Measurements from ENCODE around the gene MTNR1B.

Gene MTNR1B

GRCh38 chr11:92954003-92954402 is 15.4 kb upstream of the MTNR1B start:
- no peak overlapping the region for H3K27ac ChIP-seq (ENCODE audit: low read depth, low read length)
- H3K9ac ChIP-seq (ENCODE audit: low read depth in 1 of 2, low read length in 2 of 2): no peak overlapping the region
- H3K36me3 ChIP-seq (ENCODE audit: control insufficient read depth in 1 of 2, insufficient read depth in 2 of 2, low read length in 2 of 2): no peaks in the 10 kb centered on the region
- no peaks in the 10 kb centered on the region for H3K4me1 ChIP-seq (ENCODE audit: control insufficient read depth in 1 of 2, insufficient read depth in 2 of 2, low read length in 2 of 2)
- H3K27me3 ChIP-seq (ENCODE audit: control insufficient read depth in 1 of 2, insufficient read depth in 2 of 2, low read length in 2 of 2): no peaks in the 10 kb centered on the region
- no peak overlapping the region for H3K4me3 ChIP-seq (ENCODE audit: low read depth in 1 of 2, low read length in 2 of 2)
- H3K9me3 ChIP-seq (ENCODE audit: control insufficient read depth in 1 of 2, low read length in 2 of 2): peaks cover 0 to 3% of the 10 kb centered on the region in 2 donors

DNA sequence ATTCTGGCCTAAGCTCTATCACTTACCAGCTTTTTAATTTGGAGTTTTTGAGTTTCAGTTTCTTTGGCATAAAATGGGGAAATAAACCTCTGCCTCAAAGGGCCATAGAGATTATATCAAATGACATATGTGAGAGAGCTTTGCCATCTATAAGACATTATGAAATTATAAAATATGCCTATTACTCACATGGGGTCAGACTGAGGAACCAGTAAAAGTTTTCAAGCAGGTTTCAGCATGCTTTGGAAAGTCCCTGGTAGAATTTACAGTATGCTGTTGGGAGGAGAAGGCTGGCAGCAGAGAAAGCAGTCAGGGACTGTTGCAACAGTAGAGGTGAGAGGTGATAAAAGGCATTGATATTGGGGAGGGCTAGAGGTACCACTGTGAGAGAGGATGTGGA is 13.6 kb upstream of the MTNR1B start:
- H3K9ac ChIP-seq (ENCODE audit: low read depth in 1 of 2, low read length in 2 of 2): no peak overlapping the region
- H3K4me1 ChIP-seq (ENCODE audit: control insufficient read depth in 1 of 2, insufficient read depth in 2 of 2, low read length in 2 of 2): no peaks in the 10 kb centered on the region
- no peaks in the 10 kb centered on the region for H3K27me3 ChIP-seq (ENCODE audit: control insufficient read depth in 1 of 2, insufficient read depth in 2 of 2, low read length in 2 of 2)
- H3K36me3 ChIP-seq (ENCODE audit: control insufficient read depth in 1 of 2, insufficient read depth in 2 of 2, low read length in 2 of 2): no peaks in the 10 kb centered on the region
- H3K4me3 ChIP-seq (ENCODE audit: low read depth in 1 of 2, low read length in 2 of 2): no peak overlapping the region
- no peak overlapping the region for H3K27ac ChIP-seq (ENCODE audit: low read depth, low read length)
- H3K9me3 ChIP-seq (ENCODE audit: control insufficient read depth in 1 of 2, low read length in 2 of 2): no peaks in the 10 kb centered on the region

- Histone ChIP-seq H3K27ac (ENCODE audit: low read depth, low read length) (no peak overlapping the region), H3K9me3 (ENCODE audit: control insufficient read depth in 1 of 2, low read length in 2 of 2) (no peaks in the 10 kb centered on the region), H3K4me1 (ENCODE audit: control insufficient read depth in 1 of 2, insufficient read depth in 2 of 2, low read length in 2 of 2) (no peaks in the 10 kb centered on the region), H3K9ac (ENCODE audit: low read depth in 1 of 2, low read length in 2 of 2) (no peak overlapping the region), H3K36me3 (ENCODE audit: control insufficient read depth in 1 of 2, insufficient read depth in 2 of 2, low read length in 2 of 2) (no peaks in the 10 kb centered on the region), H3K4me3 (ENCODE audit: low read depth in 1 of 2, low read length in 2 of 2) (no peak overlapping the region), H3K27me3 (ENCODE audit: control insufficient read depth in 1 of 2, insufficient read depth in 2 of 2, low read length in 2 of 2) (no peaks in the 10 kb centered on the region)
Observed at GRCh38 chr11:92960886-92961285, 8.6 kb upstream of the MTNR1B start.

DNA sequence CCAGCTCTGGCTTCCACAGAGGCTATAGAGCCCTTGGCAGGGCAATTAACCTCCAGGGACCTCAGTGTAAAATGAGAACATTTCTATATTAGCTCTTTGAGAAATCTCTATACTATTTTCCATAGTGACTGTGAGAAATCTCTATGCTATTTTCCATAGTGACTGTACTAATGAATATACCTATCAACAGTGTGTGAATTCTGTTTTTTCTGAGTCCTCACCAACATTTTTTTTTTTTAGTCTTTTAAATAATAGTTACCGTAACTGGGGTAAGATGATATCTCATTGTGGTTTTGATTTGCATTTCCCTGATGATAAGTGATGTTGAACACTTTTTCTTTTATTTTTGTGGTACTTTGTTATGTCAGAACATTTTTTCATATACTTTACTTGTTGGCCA is 7.0 kb upstream of the MTNR1B start:
- Histone ChIP-seq H3K9ac (ENCODE audit: low read depth in 1 of 2, low read length in 2 of 2) (no peak overlapping the region), H3K27me3 (ENCODE audit: control insufficient read depth in 1 of 2, insufficient read depth in 2 of 2, low read length in 2 of 2) (no peaks in the 10 kb centered on the region), H3K36me3 (ENCODE audit: control insufficient read depth in 1 of 2, insufficient read depth in 2 of 2, low read length in 2 of 2) (no peaks in the 10 kb centered on the region)

DNA sequence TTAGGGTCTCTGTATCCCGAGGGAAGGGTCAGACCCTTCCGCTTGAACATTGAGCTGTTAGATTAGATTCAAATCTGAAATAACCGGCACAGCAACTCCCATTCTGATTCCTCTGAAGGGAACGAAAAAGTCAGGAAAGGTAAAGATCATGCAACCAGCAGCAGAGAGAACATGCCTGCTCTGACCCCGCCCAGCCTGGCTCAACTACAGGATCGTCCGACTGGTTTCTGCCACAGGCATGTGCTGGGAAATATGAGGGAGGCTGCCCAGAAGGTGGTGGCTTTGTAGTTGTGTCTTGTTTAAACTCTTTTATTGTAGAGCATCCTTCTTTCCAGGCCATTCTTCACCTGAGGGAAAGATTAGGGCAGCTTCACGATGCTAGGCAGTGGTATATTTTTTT is 5.0 kb upstream of the MTNR1B start:
- Histone ChIP-seq H3K27ac (ENCODE audit: low read depth, low read length) (no peak overlapping the region), H3K9me3 (ENCODE audit: control insufficient read depth in 1 of 2, low read length in 2 of 2) (no peaks in the 10 kb centered on the region), H3K4me3 (ENCODE audit: low read depth in 1 of 2, low read length in 2 of 2) (no peak overlapping the region), H3K27me3 (ENCODE audit: control insufficient read depth in 1 of 2, insufficient read depth in 2 of 2, low read length in 2 of 2) (peaks cover 3 to 9% of the 10 kb centered on the region in 2 donors), H3K4me1 (ENCODE audit: control insufficient read depth in 1 of 2, insufficient read depth in 2 of 2, low read length in 2 of 2) (no peaks in the 10 kb centered on the region), H3K36me3 (ENCODE audit: control insufficient read depth in 1 of 2, insufficient read depth in 2 of 2, low read length in 2 of 2) (no peaks in the 10 kb centered on the region), H3K9ac (ENCODE audit: low read depth in 1 of 2, low read length in 2 of 2) (no peak overlapping the region)

More for the DNA sequence above, 7.0 kb upstream of the MTNR1B start:
- H3K27ac ChIP-seq (ENCODE audit: low read depth, low read length): no peak overlapping the region
- no peaks in the 10 kb centered on the region for H3K9me3 ChIP-seq (ENCODE audit: control insufficient read depth in 1 of 2, low read length in 2 of 2)
- no peak overlapping the region for H3K4me3 ChIP-seq (ENCODE audit: low read depth in 1 of 2, low read length in 2 of 2)
- no peaks in the 10 kb centered on the region for H3K4me1 ChIP-seq (ENCODE audit: control insufficient read depth in 1 of 2, insufficient read depth in 2 of 2, low read length in 2 of 2)

DNA sequence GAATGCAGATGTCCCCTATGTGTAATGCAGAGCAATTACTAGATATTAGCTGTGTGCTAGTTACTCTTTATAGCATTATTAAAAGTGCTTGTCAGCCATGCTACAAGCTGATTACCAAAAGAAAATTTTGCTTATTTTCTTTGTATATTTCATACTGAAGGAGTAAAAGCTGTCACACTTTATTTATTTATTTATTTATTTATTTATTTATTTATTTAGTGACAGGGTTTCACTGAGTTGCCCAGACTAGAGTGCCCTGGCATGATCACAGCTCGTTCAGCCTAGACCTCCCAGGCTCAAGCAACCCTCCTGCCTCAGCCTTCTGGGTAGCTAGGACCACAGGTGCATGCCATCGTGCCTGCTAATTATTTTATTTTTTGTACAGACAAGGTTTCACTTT is 4.3 kb upstream of the MTNR1B start:
- Histone ChIP-seq H3K4me1 (ENCODE audit: control insufficient read depth in 1 of 2, insufficient read depth in 2 of 2, low read length in 2 of 2) (no peaks in the 10 kb centered on the region), H3K36me3 (ENCODE audit: control insufficient read depth in 1 of 2, insufficient read depth in 2 of 2, low read length in 2 of 2) (no peaks in the 10 kb centered on the region), H3K27ac (ENCODE audit: low read depth, low read length) (no peak overlapping the region)

DNA sequence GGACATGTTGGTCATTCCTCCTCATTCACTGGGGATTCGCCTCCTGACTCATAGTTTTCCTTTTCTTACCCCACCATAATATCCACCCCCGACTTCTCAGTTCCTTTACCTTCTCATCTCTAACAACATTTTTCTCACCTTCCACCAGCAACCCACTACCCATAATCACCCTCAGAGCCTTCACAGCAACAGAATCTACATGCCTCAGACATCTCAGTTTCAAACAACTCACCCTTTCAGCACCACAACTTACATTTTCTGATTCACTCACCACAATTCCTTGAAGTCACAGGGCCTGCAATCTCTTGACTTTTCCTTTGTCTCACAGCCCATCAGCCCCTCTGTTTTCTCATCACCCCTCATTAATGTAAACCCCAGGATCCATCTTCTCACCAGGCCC is 2.3 kb upstream of the MTNR1B start:
- Histone ChIP-seq H3K9ac (ENCODE audit: low read depth in 1 of 2, low read length in 2 of 2) (no peak overlapping the region), H3K9me3 (ENCODE audit: control insufficient read depth in 1 of 2, low read length in 2 of 2) (no peaks in the 10 kb centered on the region), H3K4me3 (ENCODE audit: low read depth in 1 of 2, low read length in 2 of 2) (no peak overlapping the region), H3K27ac (ENCODE audit: low read depth, low read length) (no peak overlapping the region), H3K27me3 (ENCODE audit: control insufficient read depth in 1 of 2, insufficient read depth in 2 of 2, low read length in 2 of 2) (peaks cover 3 to 16% of the 10 kb centered on the region in 2 donors), H3K36me3 (ENCODE audit: control insufficient read depth in 1 of 2, insufficient read depth in 2 of 2, low read length in 2 of 2) (no peaks in the 10 kb centered on the region), H3K4me1 (ENCODE audit: control insufficient read depth in 1 of 2, insufficient read depth in 2 of 2, low read length in 2 of 2) (no peaks in the 10 kb centered on the region)

More for the DNA sequence above, 4.3 kb upstream of the MTNR1B start:
- Histone ChIP-seq H3K9me3 (ENCODE audit: control insufficient read depth in 1 of 2, low read length in 2 of 2) (no peaks in the 10 kb centered on the region), H3K4me3 (ENCODE audit: low read depth in 1 of 2, low read length in 2 of 2) (no peak overlapping the region), H3K9ac (ENCODE audit: low read depth in 1 of 2, low read length in 2 of 2) (no peak overlapping the region), H3K27me3 (ENCODE audit: control insufficient read depth in 1 of 2, insufficient read depth in 2 of 2, low read length in 2 of 2) (peaks cover 3 to 11% of the 10 kb centered on the region in 2 donors)

DNA sequence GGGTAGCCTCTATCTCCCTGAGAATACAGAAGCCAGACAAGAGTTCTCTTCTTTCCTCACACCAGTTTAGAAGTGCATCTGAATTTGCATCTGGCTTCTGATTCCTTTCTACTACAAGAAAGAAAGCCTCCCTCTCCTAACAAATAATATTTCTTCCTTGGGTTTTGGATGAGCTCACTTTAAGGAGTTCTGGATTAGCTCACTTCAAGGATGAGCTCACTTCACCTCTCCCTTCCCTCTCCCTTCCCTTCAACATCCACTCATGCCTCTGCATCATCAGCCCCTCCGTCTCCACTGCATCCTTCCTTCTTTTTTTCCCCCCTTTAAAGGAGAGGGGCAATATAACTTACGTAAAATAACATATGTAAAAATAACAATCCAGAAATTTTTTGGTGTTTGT is 1.6 kb upstream of the MTNR1B start:
- no peak overlapping the region for H3K4me3 ChIP-seq (ENCODE audit: low read depth in 1 of 2, low read length in 2 of 2)
- peaks cover 3 to 16% of the 10 kb centered on the region in 2 donors for H3K27me3 ChIP-seq (ENCODE audit: control insufficient read depth in 1 of 2, insufficient read depth in 2 of 2, low read length in 2 of 2)
- no peak overlapping the region for H3K9ac ChIP-seq (ENCODE audit: low read depth in 1 of 2, low read length in 2 of 2)
- no peaks in the 10 kb centered on the region for H3K9me3 ChIP-seq (ENCODE audit: control insufficient read depth in 1 of 2, low read length in 2 of 2)
- no peaks in the 10 kb centered on the region for H3K36me3 ChIP-seq (ENCODE audit: control insufficient read depth in 1 of 2, insufficient read depth in 2 of 2, low read length in 2 of 2)
- H3K27ac ChIP-seq (ENCODE audit: low read depth, low read length): no peak overlapping the region
- no peaks in the 10 kb centered on the region for H3K4me1 ChIP-seq (ENCODE audit: control insufficient read depth in 1 of 2, insufficient read depth in 2 of 2, low read length in 2 of 2)

DNA sequence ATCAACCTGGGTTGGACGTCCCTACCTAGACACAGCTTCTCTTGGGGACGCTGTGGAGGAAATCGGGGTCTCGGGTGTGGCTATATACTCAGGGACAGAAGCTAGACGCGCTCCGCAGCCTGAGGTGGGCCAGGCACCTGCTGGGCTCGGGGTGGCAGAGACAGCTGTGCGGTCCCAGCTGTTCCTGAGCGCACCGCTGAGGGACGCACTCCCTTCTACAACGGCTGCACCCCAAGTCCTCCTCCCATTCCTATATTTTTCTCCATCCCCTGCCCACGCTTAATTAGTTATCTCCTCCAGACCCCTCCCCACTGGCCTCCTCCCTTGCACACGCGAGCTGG is 188 bp upstream of the MTNR1B start:
- peaks cover 3 to 16% of the 10 kb centered on the region in 2 donors for H3K27me3 ChIP-seq (ENCODE audit: control insufficient read depth in 1 of 2, insufficient read depth in 2 of 2, low read length in 2 of 2)

GRCh38 chr11:92972248-92972647 is 2.8 kb downstream of the MTNR1B start:
- Histone ChIP-seq H3K4me1 (ENCODE audit: control insufficient read depth in 1 of 2, insufficient read depth in 2 of 2, low read length in 2 of 2) (no peaks in the 10 kb centered on the region), H3K36me3 (ENCODE audit: control insufficient read depth in 1 of 2, insufficient read depth in 2 of 2, low read length in 2 of 2) (no peaks in the 10 kb centered on the region), H3K4me3 (ENCODE audit: low read depth in 1 of 2, low read length in 2 of 2) (no peak overlapping the region), H3K9me3 (ENCODE audit: control insufficient read depth in 1 of 2, low read length in 2 of 2) (no peaks in the 10 kb centered on the region), H3K27me3 (ENCODE audit: control insufficient read depth in 1 of 2, insufficient read depth in 2 of 2, low read length in 2 of 2) (peaks cover 3 to 16% of the 10 kb centered on the region in 2 donors), H3K9ac (ENCODE audit: low read depth in 1 of 2, low read length in 2 of 2) (no peak overlapping the region), H3K27ac (ENCODE audit: low read depth, low read length) (no peak overlapping the region)

More for the DNA sequence above, 188 bp upstream of the MTNR1B start:
- Histone ChIP-seq H3K36me3 (ENCODE audit: control insufficient read depth in 1 of 2, insufficient read depth in 2 of 2, low read length in 2 of 2) (no peaks in the 10 kb centered on the region), H3K9ac (ENCODE audit: low read depth in 1 of 2, low read length in 2 of 2) (no peak overlapping the region), H3K9me3 (ENCODE audit: control insufficient read depth in 1 of 2, low read length in 2 of 2) (no peaks in the 10 kb centered on the region), H3K4me1 (ENCODE audit: control insufficient read depth in 1 of 2, insufficient read depth in 2 of 2, low read length in 2 of 2) (no peaks in the 10 kb centered on the region), H3K4me3 (ENCODE audit: low read depth in 1 of 2, low read length in 2 of 2) (no peak overlapping the region), H3K27ac (ENCODE audit: low read depth, low read length) (no peak overlapping the region)

- Histone ChIP-seq H3K27me3 (ENCODE audit: control insufficient read depth in 1 of 2, insufficient read depth in 2 of 2, low read length in 2 of 2) (peaks cover 0 to 4% of the 10 kb centered on the region in 2 donors), H3K9me3 (ENCODE audit: control insufficient read depth in 1 of 2, low read length in 2 of 2) (no peaks in the 10 kb centered on the region), H3K27ac (ENCODE audit: low read depth, low read length) (no peak overlapping the region), H3K9ac (ENCODE audit: low read depth in 1 of 2, low read length in 2 of 2) (no peak overlapping the region), H3K4me1 (ENCODE audit: control insufficient read depth in 1 of 2, insufficient read depth in 2 of 2, low read length in 2 of 2) (no peaks in the 10 kb centered on the region), H3K36me3 (ENCODE audit: control insufficient read depth in 1 of 2, insufficient read depth in 2 of 2, low read length in 2 of 2) (no peaks in the 10 kb centered on the region), H3K4me3 (ENCODE audit: low read depth in 1 of 2, low read length in 2 of 2) (no peak overlapping the region)
Observed at GRCh38 chr11:92975285-92975684, 5.8 kb downstream of the MTNR1B start.

Data from duodenal mucosa (tissue), 2 donors.